H9 (cell line): Measurements from ENCODE around the gene ACTN2. TPM values are rescaled to one million over a fixed set of nuclear protein-coding genes. Genes with fewer than 3 reads are reported as not detected.

ENCODE experiments used
- DNase-seq: peaks from one replicate; pipeline ENCODE4 v3.0.0-alpha.2; 2017
- H2AFZ ChIP-seq: one replicate; pipeline ENCODE4 v1.6.1; 2013; ENCODE audit warnings: mild to moderate bottlenecking, low read length, control low read depth, moderate library complexity
- H2AK5ac ChIP-seq: 2 replicates; pipeline ENCODE4 v1.6.1; 2013; ENCODE audit warnings: low read length, control low read depth, mixed read lengths; ENCODE audit not compliant: insufficient read length
- H2BK120ac ChIP-seq: one replicate; pipeline ENCODE4 v1.6.1; 2013; ENCODE audit warnings: low read depth, mild to moderate bottlenecking, low read length, control low read depth, inconsistent platforms; ENCODE audit not compliant: poor library complexity, severe bottlenecking
- H2BK12ac ChIP-seq: 2 replicates; pipeline ENCODE4 v1.6.1; 2013; ENCODE audit warnings: low read length, control low read depth, mixed read lengths, low read depth; ENCODE audit not compliant: insufficient read length
- H2BK15ac ChIP-seq: 2 replicates; pipeline ENCODE4 v1.6.1; 2013; ENCODE audit warnings: low read depth, low read length, control low read depth
- H2BK20ac ChIP-seq: one replicate; pipeline ENCODE4 v1.6.1; 2013; ENCODE audit warnings: low read depth, mild to moderate bottlenecking, low read length, control low read depth, inconsistent platforms; ENCODE audit not compliant: poor library complexity, severe bottlenecking
- H2BK5ac ChIP-seq: 2 replicates; pipeline ENCODE4 v1.6.1; 2013; ENCODE audit warnings: low read length, control low read depth, mixed read lengths; ENCODE audit not compliant: insufficient read length
- H3K14ac ChIP-seq: 2 replicates; pipeline ENCODE4 v1.6.1; 2013; ENCODE audit warnings: low read length, control low read depth; ENCODE audit not compliant: insufficient read depth
- H3K18ac ChIP-seq: 2 replicates; pipeline ENCODE4 v1.6.1; 2013; ENCODE audit warnings: low read depth, mild to moderate bottlenecking, mixed read lengths, low read length, control low read depth; ENCODE audit not compliant: insufficient read length
- H3K23ac ChIP-seq: 2 replicates; pipeline ENCODE4 v1.6.1; 2013; ENCODE audit warnings: low read length, control low read depth, mixed read lengths, low read depth; ENCODE audit not compliant: insufficient read length
- H3K23me2 ChIP-seq: 2 replicates; pipeline ENCODE4 v1.6.1; 2013; ENCODE audit warnings: low read depth, mild to moderate bottlenecking, mixed read lengths, low read length, control low read depth; ENCODE audit not compliant: insufficient read length, poor library complexity, severe bottlenecking
- H3K27ac ChIP-seq: 2 replicates; pipeline ENCODE4 v1.5.1; 2013; ENCODE audit warnings: low read length, control low read depth, mixed read lengths, low read depth; ENCODE audit not compliant: insufficient read length
- H3K27me3 ChIP-seq: 2 replicates; pipeline ENCODE4 v1.6.1; 2013; ENCODE audit warnings: low read length, control low read depth, inconsistent platforms; ENCODE audit not compliant: insufficient read depth
- H3K4ac ChIP-seq: 2 replicates; pipeline ENCODE4 v1.6.1; 2013; ENCODE audit warnings: low read depth, mild to moderate bottlenecking, control low read depth, inconsistent platforms, low read length, moderate library complexity
- H3K4me1 ChIP-seq: 2 replicates; pipeline ENCODE4 v1.6.1; 2013; ENCODE audit warnings: low read length, control low read depth, inconsistent platforms; ENCODE audit not compliant: insufficient read depth
- H3K4me2 ChIP-seq: 2 replicates; pipeline ENCODE4 v1.6.1; 2013; ENCODE audit warnings: low read length, control low read depth, mixed read lengths; ENCODE audit not compliant: insufficient read length, insufficient read depth
- H3K56ac ChIP-seq: 2 replicates; pipeline ENCODE4 v1.6.1; 2013; ENCODE audit warnings: low read depth, mild to moderate bottlenecking, mixed read lengths, low read length, control low read depth; ENCODE audit not compliant: insufficient read length
- H3K79me1 ChIP-seq: 2 replicates; pipeline ENCODE4 v1.6.1; 2013; ENCODE audit warnings: low read depth, mild to moderate bottlenecking, moderate library complexity, low read length, control low read depth, inconsistent platforms; ENCODE audit not compliant: insufficient read depth, poor library complexity, severe bottlenecking
- H3K79me2 ChIP-seq: 2 replicates; pipeline ENCODE4 v1.6.1; 2013; ENCODE audit warnings: low read length, control low read depth, inconsistent platforms; ENCODE audit not compliant: insufficient read depth
- H3K9ac ChIP-seq: 2 replicates; pipeline ENCODE4 v1.6.1; 2013; ENCODE audit warnings: low read length, control low read depth, mixed read lengths; ENCODE audit not compliant: insufficient read length; ENCODE audit errors: extremely low read depth
- H3K9me3 ChIP-seq: one replicate; pipeline ENCODE4 v1.6.1; 2013; ENCODE audit warnings: low read depth, low read length, inconsistent platforms; ENCODE audit not compliant: control insufficient read depth
- H3T11ph ChIP-seq: one replicate; pipeline ENCODE4 v1.6.1; 2013; ENCODE audit warnings: mild to moderate bottlenecking, low read length, control low read depth, inconsistent platforms
- H4K20me1 ChIP-seq: one replicate; pipeline ENCODE4 v1.6.1; 2013; ENCODE audit not compliant: control insufficient read depth, insufficient read length, insufficient read depth
- H4K5ac ChIP-seq: 2 replicates; pipeline ENCODE4 v1.6.1; 2013; ENCODE audit warnings: low read depth, mild to moderate bottlenecking, mixed read lengths, low read length, control low read depth; ENCODE audit not compliant: insufficient read length
- H4K8ac ChIP-seq: replicated peaks from 2 replicates; pipeline ENCODE4 v1.6.1; 2013; ENCODE audit warnings: low read length, control low read depth, mixed read lengths, low read depth; ENCODE audit not compliant: insufficient read length
- H4K91ac ChIP-seq: 2 replicates; pipeline ENCODE4 v1.6.1; 2013; ENCODE audit warnings: low read depth, mild to moderate bottlenecking, moderate library complexity, mixed read lengths, low read length, control low read depth; ENCODE audit not compliant: insufficient read length
- H3K27ac Mint-ChIP-seq, 3 experiments: 2 replicates in 2 of 3; 3 replicates in 1 of 3; pipeline ENCODE4 v1.8.0; 2020 to 2021; ENCODE audit warnings: mixed read lengths in 3 of 3, mild to moderate bottlenecking in 1 of 3, moderate library complexity in 1 of 3
- H3K27me3 Mint-ChIP-seq: 2 replicates; pipeline ENCODE4 v1.8.0; 2021; ENCODE audit warnings: low read depth, mild to moderate bottlenecking, moderate library complexity, mixed read lengths
- H3K36me3 Mint-ChIP-seq, 3 experiments: 2 replicates in 2 of 3; 3 replicates in 1 of 3; pipeline ENCODE4 v1.8.0; 2020 to 2021; ENCODE audit warnings: low read depth in 3 of 3, mixed read lengths in 3 of 3; ENCODE audit not compliant: insufficient read depth in 1 of 3
- H3K4me1 Mint-ChIP-seq, 2 experiments: 2 replicates each; pipeline ENCODE4 v1.8.0; 2020; ENCODE audit warnings: mixed read lengths in 2 of 2
- H3K4me3 Mint-ChIP-seq, 2 experiments: 2 replicates in 1 of 2; 3 replicates in 1 of 2; pipeline ENCODE4 v1.8.0; 2020 to 2021; ENCODE audit warnings: mild to moderate bottlenecking in 2 of 2, mixed read lengths in 2 of 2, moderate library complexity in 1 of 2
- H3K9me3 Mint-ChIP-seq, 2 experiments: 2 replicates in 1 of 2; 3 replicates in 1 of 2; pipeline ENCODE4 v1.8.0; 2020; ENCODE audit warnings: mild to moderate bottlenecking in 2 of 2, mixed read lengths in 2 of 2, moderate library complexity in 1 of 2
- WGBS: extraction: QIAGEN DNeasy Blood & Tissue Kit; methylation state at CpG from one replicate; pipeline ENCODE4 v1.1.7; 2013; ENCODE audit warnings: missing lambda C conversion rate, low lambda C conversion rate, mixed read lengths; ENCODE audit not compliant: insufficient read length; ENCODE audit errors: extremely low coverage; 5-methylcytosine and 5-hydroxymethylcytosine counted together
- total RNA-seq: library from RNA; stranded (reverse); gene quantifications from 2 replicates; pipeline ENCODE4 v1.2.1, GENCODE V29; 2021
- TF ChIP-seq, protein P1 (sequence below): fragments of 200-600 bp; sonication (generic); conservative IDR thresholded peaks from 3 replicates; pipeline ENCODE4 v1.8.0; 2021; ENCODE audit warnings: antibody characterized with exemption, mild to moderate bottlenecking

Gene ACTN2
- total RNA-seq, 1 experiment from 2014 or later, result 2.3 TPM

DNA sequence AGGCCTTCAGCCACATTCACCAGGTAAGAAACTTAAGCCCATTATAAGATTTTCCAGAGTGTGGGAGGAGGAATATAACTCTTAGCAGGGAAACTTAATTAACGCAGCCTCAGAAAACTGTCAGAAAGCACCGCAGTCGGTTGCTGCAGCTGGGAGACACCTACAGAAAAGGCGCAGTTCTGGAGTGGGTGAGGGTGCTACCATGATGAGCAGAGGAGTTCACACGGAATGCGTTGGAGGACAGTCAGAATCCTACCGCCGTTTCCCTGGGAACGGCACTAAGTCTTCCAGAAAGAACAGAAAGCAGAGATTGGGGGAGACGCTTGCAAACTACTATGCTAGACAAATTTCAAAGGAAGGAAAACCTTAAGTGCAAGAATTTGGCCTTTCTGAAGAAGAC lies 6.4 kb downstream of the ACTN2 start:
- no peak overlapping the region for H3K27ac Mint-ChIP-seq
- no peaks in the 10 kb centered on the region for H4K20me1 ChIP-seq
- no peak overlapping the region for H3K9ac ChIP-seq
- no peak overlapping the region for H3T11ph ChIP-seq
- H2AK5ac ChIP-seq, result no peak overlapping the region
- no peaks in the 10 kb centered on the region for H3K9me3 Mint-ChIP-seq
- H3K4me1 Mint-ChIP-seq, result peaks cover 0 to 5% of the 10 kb centered on the region in 2 experiments; a peak in 1 of 4 replicates
- no peaks in the 10 kb centered on the region for H3K79me2 ChIP-seq
- no peaks in the 10 kb centered on the region for H3K4me1 ChIP-seq
- no peak overlapping the region for H3K27ac ChIP-seq
- WGBS, result no CpG with 5 or more reads among the region's 10 CpGs
- H3K9me3 ChIP-seq, result no peaks in the 10 kb centered on the region
- H2BK12ac ChIP-seq, result no peak overlapping the region
- no peak overlapping the region for H3K4ac ChIP-seq
- H3K4me3 Mint-ChIP-seq, result no peak overlapping the region
- H4K91ac ChIP-seq, result no peak overlapping the region
- H3K56ac ChIP-seq, result no peak overlapping the region
- H3K27me3 ChIP-seq, result no peaks in the 10 kb centered on the region
- TF ChIP-seq, protein P1, sequence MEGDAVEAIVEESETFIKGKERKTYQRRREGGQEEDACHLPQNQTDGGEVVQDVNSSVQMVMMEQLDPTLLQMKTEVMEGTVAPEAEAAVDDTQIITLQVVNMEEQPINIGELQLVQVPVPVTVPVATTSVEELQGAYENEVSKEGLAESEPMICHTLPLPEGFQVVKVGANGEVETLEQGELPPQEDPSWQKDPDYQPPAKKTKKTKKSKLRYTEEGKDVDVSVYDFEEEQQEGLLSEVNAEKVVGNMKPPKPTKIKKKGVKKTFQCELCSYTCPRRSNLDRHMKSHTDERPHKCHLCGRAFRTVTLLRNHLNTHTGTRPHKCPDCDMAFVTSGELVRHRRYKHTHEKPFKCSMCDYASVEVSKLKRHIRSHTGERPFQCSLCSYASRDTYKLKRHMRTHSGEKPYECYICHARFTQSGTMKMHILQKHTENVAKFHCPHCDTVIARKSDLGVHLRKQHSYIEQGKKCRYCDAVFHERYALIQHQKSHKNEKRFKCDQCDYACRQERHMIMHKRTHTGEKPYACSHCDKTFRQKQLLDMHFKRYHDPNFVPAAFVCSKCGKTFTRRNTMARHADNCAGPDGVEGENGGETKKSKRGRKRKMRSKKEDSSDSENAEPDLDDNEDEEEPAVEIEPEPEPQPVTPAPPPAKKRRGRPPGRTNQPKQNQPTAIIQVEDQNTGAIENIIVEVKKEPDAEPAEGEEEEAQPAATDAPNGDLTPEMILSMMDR, result no peak
- H3K36me3 Mint-ChIP-seq, result no peaks in the 10 kb centered on the region
- no peak overlapping the region for H2AFZ ChIP-seq
- no peak overlapping the region for H3K23ac ChIP-seq
- no peak overlapping the region for H2BK5ac ChIP-seq
- peaks cover 18% of the 10 kb centered on the region for H3K27me3 Mint-ChIP-seq
- H3K23me2 ChIP-seq, result no peaks in the 10 kb centered on the region
- DNase-seq, result no peak
- no peak overlapping the region for H3K14ac ChIP-seq
- H3K18ac ChIP-seq, result no peak overlapping the region
- no peak overlapping the region for H3K4me2 ChIP-seq
- H2BK15ac ChIP-seq, result no peak overlapping the region
- H4K8ac ChIP-seq, result no peak overlapping the region
- H2BK120ac ChIP-seq, result no peak overlapping the region
- H4K5ac ChIP-seq, result no peak overlapping the region
- no peak overlapping the region for H2BK20ac ChIP-seq
- H3K79me1 ChIP-seq, result no peaks in the 10 kb centered on the region
